A549 (cell line): Measurements from ENCODE around the gene ATOX1. TPM values are rescaled to one million over a fixed set of nuclear protein-coding genes. Genes with fewer than 3 reads are reported as not detected.

Experiments used
- ATAC-seq, 2 experiments: fragments of 200-7000 bp in 1 of 2; fragments of >200 bp in 1 of 2; cut with Nextera tagmentation in 1 of 2; cut with Tn5 transposase in 1 of 2; 3 replicates each; pipeline versions ENCODE4 v1.8.0 to v1.9.1; 2018 to 2020; ENCODE audit warnings: mild to moderate bottlenecking in 1 of 2, moderate library complexity in 1 of 2
- CTCF ChIA-PET: fragments of 300-600 bp; sonication (Branson Sonifier 250); formaldehyde crosslinking; extraction: SDS; loops from one replicate; lab custom pipeline; 2021; ENCODE audit warnings: antibody characterized with exemption, inconsistent platforms; lab: Yijun Ruan, JAX
- POLR2A ChIA-PET: fragments of 350-600 bp; formaldehyde crosslinking; extraction: SDS; loops from one replicate; lab custom pipeline; 2021; ENCODE audit warnings: antibody characterized with exemption, inconsistent platforms; lab: Yijun Ruan, JAX
- DNase-seq, 2 experiments: peaks; one replicate each; pipeline versions ENCODE4 v3.0.0 to v3.0.0-alpha.2; 2011 to 2016; ENCODE audit warnings: low read depth in 1 of 2, low spot score in 1 of 2
- FAIRE-seq: peaks from 2 replicates; lab custom pipeline; 2011; peaks lifted over from hg19 to GRCh38; lab: Jason Lieb, UNC
- H3K27ac ChIP-seq, 2 experiments: fragments of >200 bp; sonication (Bioruptor Twin); formaldehyde crosslinking; 3 replicates each; pipeline ENCODE4 v1.5.1; 2016 to 2017
- H3K4me1 ChIP-seq: fragments of >200 bp; sonication (Bioruptor Twin); formaldehyde crosslinking; 3 replicates; pipeline ENCODE4 v1.6.1; 2016
- H3K4me2 ChIP-seq: fragments of >200 bp; sonication (Bioruptor Twin); formaldehyde crosslinking; 3 replicates; pipeline ENCODE4 v1.6.1; 2016
- H3K4me3 ChIP-seq: fragments of >200 bp; sonication (Bioruptor Twin); formaldehyde crosslinking; 3 replicates; pipeline ENCODE4 v1.5.1; 2016
- H3K9me3 ChIP-seq: fragments of >200 bp; sonication (Bioruptor Twin); formaldehyde crosslinking; 3 replicates; pipeline ENCODE4 v1.6.1; 2016
- BHLHE40 ChIP-seq: IDR thresholded peaks from 2 replicates; pipeline ENCODE4 v1.6.1; 2012; ENCODE audit warnings: low read depth, low read length, inconsistent platforms
- CBX2 ChIP-seq: fragments of 200-600 bp; sonication (generic); IDR thresholded peaks from 2 replicates; pipeline ENCODE4 v1.6.1; 2016; ENCODE audit warnings: low read depth, mild to moderate bottlenecking, borderline replicate concordance
- EHMT2 ChIP-seq: fragments of 200-600 bp; sonication (generic); IDR thresholded peaks from 2 replicates; pipeline ENCODE4 v1.6.1; 2016; ENCODE audit warnings: antibody characterized with exemption, low read depth, mild to moderate bottlenecking, moderate library complexity
- EP300 ChIP-seq, 2 experiments: fragments of >200 bp; sonication (Bioruptor Twin); formaldehyde crosslinking; IDR thresholded peaks; 2 replicates in 1 of 2; 3 replicates in 1 of 2; pipeline ENCODE4 v1.6.1; 2016 to 2017
- ESRRA ChIP-seq: fragments of 150-350 bp; IDR thresholded peaks from 2 replicates; pipeline ENCODE4 v1.6.1; 2014; ENCODE audit warnings: mild to moderate bottlenecking, low read length, borderline replicate concordance
- FOSB ChIP-seq: fragments of 250-450 bp; sonication (Bioruptor Pico); IDR thresholded peaks from 2 replicates; pipeline ENCODE4 v1.5.0; 2020; ENCODE audit warnings: mild to moderate bottlenecking, moderate library complexity
- FOSL2 ChIP-seq, 2 experiments: fragments of 450-650 bp in 1 of 2; fragments of >200 bp in 1 of 2; sonication (Bioruptor Twin) in 1 of 2; formaldehyde crosslinking; IDR thresholded peaks; 2 replicates each; pipeline versions ENCODE4 v1.5.0 to v1.6.1; 2016 to 2020; ENCODE audit warnings: mild to moderate bottlenecking in 1 of 2, moderate library complexity in 1 of 2
- FOXS1 ChIP-seq: fragments of 250-450 bp; sonication (Bioruptor Pico); IDR thresholded peaks from 2 replicates; pipeline ENCODE4 v1.5.0; 2020; ENCODE audit warnings: mild to moderate bottlenecking, moderate library complexity
- HDAC2 ChIP-seq: fragments of 200-600 bp; sonication (generic); IDR thresholded peaks from 2 replicates; pipeline ENCODE4 v1.6.1; 2016
- HES2 ChIP-seq: fragments of >200 bp; sonication (Bioruptor Twin); formaldehyde crosslinking; IDR thresholded peaks from 2 replicates; pipeline ENCODE4 v1.6.1; 2016
- HEYL ChIP-seq: fragments of 250-450 bp; sonication (Bioruptor Pico); IDR thresholded peaks from 2 replicates; pipeline ENCODE4 v1.8.0; 2021; ENCODE audit warnings: mild to moderate bottlenecking, moderate library complexity
- HOXB5 ChIP-seq: fragments of 250-450 bp; sonication (Bioruptor Pico); IDR thresholded peaks from 2 replicates; pipeline ENCODE4 v1.5.0; 2020; ENCODE audit warnings: mild to moderate bottlenecking, moderate library complexity
- JUNB ChIP-seq: fragments of >200 bp; sonication (Bioruptor Twin); formaldehyde crosslinking; IDR thresholded peaks from 2 replicates; pipeline ENCODE4 v1.6.1; 2016
- KDM1A ChIP-seq: fragments of 200-600 bp; sonication (generic); IDR thresholded peaks from 2 replicates; pipeline ENCODE4 v1.6.1; 2016; ENCODE audit warnings: low read depth, mild to moderate bottlenecking
- MAFK ChIP-seq: fragments of 450-650 bp; IDR thresholded peaks from 2 replicates; pipeline ENCODE4 v1.6.1; 2014; ENCODE audit not compliant: partially characterized antibody
- MAX ChIP-seq: IDR thresholded peaks from 2 replicates; pipeline ENCODE4 v1.6.1; 2012
- MAZ ChIP-seq: fragments of 150-350 bp; IDR thresholded peaks from 2 replicates; pipeline ENCODE4 v1.6.1; 2014; ENCODE audit warnings: antibody characterized with exemption, low read depth, low read length, borderline replicate concordance
- NFE2L2 ChIP-seq: fragments of 150-350 bp; conservative IDR thresholded peaks from 2 replicates; pipeline ENCODE4 v1.6.1; 2014; ENCODE audit warnings: low read length
- NPAS2 ChIP-seq: fragments of 250-450 bp; sonication (Bioruptor Pico); IDR thresholded peaks from 2 replicates; pipeline ENCODE4 v1.8.0; 2022; ENCODE audit warnings: mild to moderate bottlenecking, moderate library complexity, borderline replicate concordance
- PHF8 ChIP-seq: fragments of 200-600 bp; sonication (generic); IDR thresholded peaks from 2 replicates; pipeline ENCODE4 v1.6.1; 2016; ENCODE audit warnings: low read depth, mild to moderate bottlenecking, antibody characterized with exemption, moderate library complexity, borderline replicate concordance
- POLR2A ChIP-seq: IDR thresholded peaks from 2 replicates; pipeline ENCODE4 v1.6.1; 2012; ENCODE audit warnings: mild to moderate bottlenecking, low read length
- RARB ChIP-seq: fragments of 250-450 bp; sonication (Bioruptor Pico); IDR thresholded peaks from 2 replicates; pipeline ENCODE4 v1.8.0; 2021; ENCODE audit warnings: mild to moderate bottlenecking, moderate library complexity
- SMC3 ChIP-seq: fragments of >200 bp; sonication (Bioruptor Twin); formaldehyde crosslinking; IDR thresholded peaks from 3 replicates; pipeline ENCODE4 v1.6.1; 2018; ENCODE audit warnings: inconsistent platforms
- SREBF2 ChIP-seq: fragments of 450-650 bp; IDR thresholded peaks from 2 replicates; pipeline ENCODE4 v1.6.1; 2014; ENCODE audit warnings: mild to moderate bottlenecking, moderate library complexity
- TP53 ChIP-seq: fragments of 250-450 bp; sonication (Bioruptor Pico); IDR thresholded peaks from 2 replicates; pipeline ENCODE4 v1.5.0; 2021; ENCODE audit warnings: mild to moderate bottlenecking, moderate library complexity
- ZNF302 ChIP-seq: fragments of 250-450 bp; sonication (Bioruptor Pico); IDR thresholded peaks from 2 replicates; pipeline ENCODE4 v1.9.0; 2021; ENCODE audit warnings: inconsistent platforms, mild to moderate bottlenecking, moderate library complexity
- ZSCAN20 ChIP-seq: fragments of 250-450 bp; sonication (Bioruptor Pico); IDR thresholded peaks from 2 replicates; pipeline ENCODE4 v1.8.0; 2022; ENCODE audit warnings: mild to moderate bottlenecking, moderate library complexity
- WGBS: methylation state at CpG from one replicate; pipeline ENCODE4 v1.1.6; 2017; ENCODE audit errors: missing lambda C conversion rate; 5-methylcytosine and 5-hydroxymethylcytosine counted together
- polyA minus RNA-seq: library from RNA; depleted of rRNA, polyadenylated mRNA; stranded (reverse); fragments of >200 nt; gene quantifications from 2 replicates; pipeline ENCODE4 v1.2.3, GENCODE V29; 2011; rRNA and poly(A)+ RNA removed
- polyA plus RNA-seq, 4 experiments: library from polyadenylated mRNA; depleted of rRNA in 3 of 4; stranded (reverse); fragments of >200 nt; fragmentation: RNase III in 1 of 4; extraction: RNeasy Plus Mini Kit Qiagen cat#74134 plus additional on column Dnase treatment in 1 of 4; gene quantifications; 2 replicates in 3 of 4; 3 replicates in 1 of 4; pipeline ENCODE4 v1.2.3, GENCODE V29; 2011 to 2017
- TF ChIP-seq, protein P1 (sequence below): IDR thresholded peaks from 2 replicates; pipeline ENCODE4 v1.6.1; 2012
- TF ChIP-seq, protein P2 (sequence below): fragments of 150-350 bp; IDR thresholded peaks from 2 replicates; pipeline ENCODE4 v1.6.1; 2014; ENCODE audit warnings: low read depth, mild to moderate bottlenecking, low read length
- TF ChIP-seq, protein P3 (sequence below): IDR thresholded peaks from 2 replicates; pipeline ENCODE4 v1.6.1; 2012; ENCODE audit warnings: low read depth, borderline replicate concordance
- TF ChIP-seq, protein P4 (sequence below): fragments of >200 bp; sonication (Bioruptor Twin); formaldehyde crosslinking; IDR thresholded peaks from 3 replicates; pipeline ENCODE4 v1.6.1; 2016
- TF ChIP-seq, protein P5 (sequence below): fragments of 250-450 bp; sonication (Bioruptor Pico); IDR thresholded peaks from 2 replicates; pipeline ENCODE4 v1.5.0; 2020; ENCODE audit warnings: low read depth, mild to moderate bottlenecking, moderate library complexity
- TF ChIP-seq, protein P6 (sequence below): fragments of >200 bp; sonication (Bioruptor Twin); formaldehyde crosslinking; IDR thresholded peaks from 3 replicates; pipeline ENCODE4 v1.5.1; 2016

ATOX1 gene
- polyA plus RNA-seq (2011; rRNA removed) (58.1 and 78.8 TPM in 2 replicates), polyA plus RNA-seq (2017; fragmentation: RNase III; extraction: RNeasy Plus Mini Kit Qiagen cat#74134 plus additional on column Dnase treatment) (215 to 223 TPM (median 218 TPM) in 3 replicates), polyA minus RNA-seq (61.8 and 72.7 TPM in 2 replicates)
- polyA plus RNA-seq (2012; cell fraction: cytosol; rRNA removed) = 299 and 387 TPM in 2 replicates
- polyA plus RNA-seq (2012; cell fraction: nucleus; rRNA removed) = 100 and 118 TPM in 2 replicates

GRCh38 chr5:151758430-151759241 lies at the start of gene ATOX1:
Gene ATOX1 (minus strand): TSS chr5:151758631. CDS start chr5:151758551, 80 bp downstream.
- peak within 1 kb of the TSS; percentile 91 for H3K4me3 ChIP-seq
- ChIA-PET POLR2A (interaction anchor here (2.9 kb wide), 1 partner anchor 13 kb away, joined by 22 read pairs; the partner anchor contains the start of gene G3BP1), CTCF (interaction anchor here (1.0 to 5.3 kb wide), 6 partner anchors 12 to 311 kb away, joined by 3 to 36 read pairs (median 6); partner anchors contain the start of genes G3BP1 and SLC36A1)
- H3K9me3 ChIP-seq = no peaks in the 10 kb centered on the region
- ATAC-seq (peak; percentile 96 to 99), DNase-seq (peak; percentile 87 to 96), FAIRE-seq (no peak)
- 19% methylated on average over 35 of the region's 61 CpGs for WGBS
- H3K4me2 ChIP-seq = peak within 1 kb of the TSS; percentile 88
- H3K4me1 ChIP-seq = peaks cover 12% of the 10 kb centered on the region
- H3K27ac ChIP-seq = peak within 1 kb of the TSS; percentile 85 to 93
- TF ChIP-seq SMC3 = no peak
- TF ChIP-seq, protein P1, sequence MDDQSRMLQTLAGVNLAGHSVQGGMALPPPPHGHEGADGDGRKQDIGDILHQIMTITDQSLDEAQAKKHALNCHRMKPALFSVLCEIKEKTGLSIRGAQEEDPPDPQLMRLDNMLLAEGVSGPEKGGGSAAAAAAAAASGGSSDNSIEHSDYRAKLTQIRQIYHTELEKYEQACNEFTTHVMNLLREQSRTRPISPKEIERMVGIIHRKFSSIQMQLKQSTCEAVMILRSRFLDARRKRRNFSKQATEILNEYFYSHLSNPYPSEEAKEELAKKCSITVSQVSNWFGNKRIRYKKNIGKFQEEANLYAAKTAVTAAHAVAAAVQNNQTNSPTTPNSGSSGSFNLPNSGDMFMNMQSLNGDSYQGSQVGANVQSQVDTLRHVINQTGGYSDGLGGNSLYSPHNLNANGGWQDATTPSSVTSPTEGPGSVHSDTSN = 0 out of 2 replicates have a peak, but pooled peaks have one; percentile 13
- TF ChIP-seq EHMT2 = no peak
- TF ChIP-seq RARB (CRISPR knock-in tag) = no peak
- TF ChIP-seq MAFK = no peak
- TF ChIP-seq, protein P2, sequence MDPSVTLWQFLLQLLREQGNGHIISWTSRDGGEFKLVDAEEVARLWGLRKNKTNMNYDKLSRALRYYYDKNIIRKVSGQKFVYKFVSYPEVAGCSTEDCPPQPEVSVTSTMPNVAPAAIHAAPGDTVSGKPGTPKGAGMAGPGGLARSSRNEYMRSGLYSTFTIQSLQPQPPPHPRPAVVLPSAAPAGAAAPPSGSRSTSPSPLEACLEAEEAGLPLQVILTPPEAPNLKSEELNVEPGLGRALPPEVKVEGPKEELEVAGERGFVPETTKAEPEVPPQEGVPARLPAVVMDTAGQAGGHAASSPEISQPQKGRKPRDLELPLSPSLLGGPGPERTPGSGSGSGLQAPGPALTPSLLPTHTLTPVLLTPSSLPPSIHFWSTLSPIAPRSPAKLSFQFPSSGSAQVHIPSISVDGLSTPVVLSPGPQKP = no peak
- TF ChIP-seq NFE2L2 = no peak
- TF ChIP-seq, protein P3, sequence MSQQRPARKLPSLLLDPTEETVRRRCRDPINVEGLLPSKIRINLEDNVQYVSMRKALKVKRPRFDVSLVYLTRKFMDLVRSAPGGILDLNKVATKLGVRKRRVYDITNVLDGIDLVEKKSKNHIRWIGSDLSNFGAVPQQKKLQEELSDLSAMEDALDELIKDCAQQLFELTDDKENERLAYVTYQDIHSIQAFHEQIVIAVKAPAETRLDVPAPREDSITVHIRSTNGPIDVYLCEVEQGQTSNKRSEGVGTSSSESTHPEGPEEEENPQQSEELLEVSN = peak; percentile 34; the same call in 1 of the 2 replicates
- no peak for TF ChIP-seq ZSCAN20
- TF ChIP-seq NPAS2 (CRISPR knock-in tag) = no peak
- TF ChIP-seq, protein P4, sequence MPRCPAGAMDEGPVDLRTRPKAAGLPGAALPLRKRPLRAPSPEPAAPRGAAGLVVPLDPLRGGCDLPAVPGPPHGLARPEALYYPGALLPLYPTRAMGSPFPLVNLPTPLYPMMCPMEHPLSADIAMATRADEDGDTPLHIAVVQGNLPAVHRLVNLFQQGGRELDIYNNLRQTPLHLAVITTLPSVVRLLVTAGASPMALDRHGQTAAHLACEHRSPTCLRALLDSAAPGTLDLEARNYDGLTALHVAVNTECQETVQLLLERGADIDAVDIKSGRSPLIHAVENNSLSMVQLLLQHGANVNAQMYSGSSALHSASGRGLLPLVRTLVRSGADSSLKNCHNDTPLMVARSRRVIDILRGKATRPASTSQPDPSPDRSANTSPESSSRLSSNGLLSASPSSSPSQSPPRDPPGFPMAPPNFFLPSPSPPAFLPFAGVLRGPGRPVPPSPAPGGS = peak; percentile 60; the same call in 2 of the 3 replicates
- no peak for TF ChIP-seq HOXB5 (CRISPR knock-in tag)
- no peak for TF ChIP-seq FOSB (CRISPR knock-in tag)
- TF ChIP-seq ZNF302 (CRISPR knock-in tag) = no peak
- peak; percentile 54; the same call in 1 of the 2 replicates for TF ChIP-seq MAX
- no peak for TF ChIP-seq ESRRA
- peak; percentile 52; the same call in 1 of the 2 replicates for TF ChIP-seq PHF8
- TF ChIP-seq CBX2 = no peak
- no peak for TF ChIP-seq MAZ
- no peak for TF ChIP-seq TP53 (CRISPR knock-in tag)
- no peak for TF ChIP-seq HEYL (CRISPR knock-in tag)
- no peak for TF ChIP-seq EP300 (IDR thresholded peaks at IDR 0.05)
- TF ChIP-seq FOXS1 (CRISPR knock-in tag) = no peak
- TF ChIP-seq SREBF2 = no peak
- TF ChIP-seq KDM1A = no peak
- no peak for TF ChIP-seq HES2
- no peak for TF ChIP-seq HDAC2
- TF ChIP-seq FOSL2 (IDR thresholded peaks at IDR 0.05) = no peak
- TF ChIP-seq FOSL2 (CRISPR knock-in tag; IDR thresholded peaks at IDR 0.05) = no peak
- TF ChIP-seq, protein P5, sequence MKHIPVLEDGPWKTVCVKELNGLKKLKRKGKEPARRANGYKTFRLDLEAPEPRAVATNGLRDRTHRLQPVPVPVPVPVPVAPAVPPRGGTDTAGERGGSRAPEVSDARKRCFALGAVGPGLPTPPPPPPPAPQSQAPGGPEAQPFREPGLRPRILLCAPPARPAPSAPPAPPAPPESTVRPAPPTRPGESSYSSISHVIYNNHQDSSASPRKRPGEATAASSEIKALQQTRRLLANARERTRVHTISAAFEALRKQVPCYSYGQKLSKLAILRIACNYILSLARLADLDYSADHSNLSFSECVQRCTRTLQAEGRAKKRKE = no peak
- TF ChIP-seq, protein P6, sequence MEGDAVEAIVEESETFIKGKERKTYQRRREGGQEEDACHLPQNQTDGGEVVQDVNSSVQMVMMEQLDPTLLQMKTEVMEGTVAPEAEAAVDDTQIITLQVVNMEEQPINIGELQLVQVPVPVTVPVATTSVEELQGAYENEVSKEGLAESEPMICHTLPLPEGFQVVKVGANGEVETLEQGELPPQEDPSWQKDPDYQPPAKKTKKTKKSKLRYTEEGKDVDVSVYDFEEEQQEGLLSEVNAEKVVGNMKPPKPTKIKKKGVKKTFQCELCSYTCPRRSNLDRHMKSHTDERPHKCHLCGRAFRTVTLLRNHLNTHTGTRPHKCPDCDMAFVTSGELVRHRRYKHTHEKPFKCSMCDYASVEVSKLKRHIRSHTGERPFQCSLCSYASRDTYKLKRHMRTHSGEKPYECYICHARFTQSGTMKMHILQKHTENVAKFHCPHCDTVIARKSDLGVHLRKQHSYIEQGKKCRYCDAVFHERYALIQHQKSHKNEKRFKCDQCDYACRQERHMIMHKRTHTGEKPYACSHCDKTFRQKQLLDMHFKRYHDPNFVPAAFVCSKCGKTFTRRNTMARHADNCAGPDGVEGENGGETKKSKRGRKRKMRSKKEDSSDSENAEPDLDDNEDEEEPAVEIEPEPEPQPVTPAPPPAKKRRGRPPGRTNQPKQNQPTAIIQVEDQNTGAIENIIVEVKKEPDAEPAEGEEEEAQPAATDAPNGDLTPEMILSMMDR = no peak
- no peak for TF ChIP-seq JUNB
- TF ChIP-seq POLR2A = peak; percentile 85
- no peak for TF ChIP-seq BHLHE40
